ENCODE measurements around the gene TBC1D16.

Gene TBC1D16

DNA sequence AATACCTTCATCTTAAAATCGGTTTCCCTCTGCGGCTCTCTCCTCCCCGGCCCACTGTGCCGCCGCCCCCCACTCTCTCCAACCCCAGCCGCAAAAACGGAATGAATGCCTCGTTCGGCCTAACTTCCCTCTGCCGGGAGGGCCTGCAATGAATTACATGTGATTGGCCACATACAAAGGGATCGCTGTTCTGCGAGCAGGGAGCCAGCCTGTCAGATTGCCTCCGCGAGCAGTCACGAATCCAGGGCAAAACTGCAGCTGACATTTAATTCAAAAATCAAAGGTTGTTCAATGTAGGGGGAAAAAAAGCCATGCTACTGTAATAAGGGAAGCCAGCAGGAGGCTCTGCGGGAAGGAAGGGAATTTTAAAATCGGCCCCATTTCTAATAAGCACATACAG lies 84.9 kb downstream of the TBC1D16 start:
- ChIA-PET POLR2A (no interaction called here), CTCF (interaction anchor here (1.4 kb wide), 1 partner anchor 53 kb away, joined by 3 read pairs; no protein-coding TSS in a partner anchor)

DNA sequence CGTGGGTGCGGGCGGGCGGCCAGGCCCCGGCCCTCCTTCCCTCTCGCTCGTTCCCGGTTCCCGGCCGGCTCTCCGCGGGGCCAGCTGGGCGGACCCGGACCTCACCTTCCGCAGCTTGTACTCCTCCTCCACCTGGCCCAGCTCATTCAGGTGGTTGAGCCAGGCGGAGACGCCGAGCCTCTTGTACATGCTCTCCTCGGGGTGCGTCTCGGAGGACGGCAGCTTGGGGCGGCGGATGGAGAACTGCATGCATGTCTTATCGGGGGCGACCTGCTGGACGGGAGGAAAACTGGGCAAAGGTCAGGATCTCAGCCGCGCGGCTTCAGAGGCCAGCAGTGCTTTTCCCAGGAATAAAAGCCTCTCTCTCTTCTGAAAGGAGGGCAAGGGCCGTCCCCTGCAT lies 85.4 kb downstream of the TBC1D16 start:
- TF ChIP-seq CTCF (IDR thresholded peaks at IDR 0.05; ENCODE audit: control extremely low read depth, extremely low read depth, low read depth, missing control alignments): no peak
- CTCF ChIA-PET: interaction anchor here (1.1 kb wide), 1 partner anchor 27 kb away, joined by 3 read pairs; no protein-coding TSS in a partner anchor
- POLR2A ChIA-PET: no interaction called here
- no peak for DNase-seq (ENCODE audit: extremely low spot score)

More for the DNA sequence above, 84.9 kb downstream of the TBC1D16 start:
- TF ChIP-seq CTCF (IDR thresholded peaks at IDR 0.05; ENCODE audit: control extremely low read depth, extremely low read depth, low read depth, missing control alignments): no peak
- no peak for DNase-seq (ENCODE audit: extremely low spot score)

DNA sequence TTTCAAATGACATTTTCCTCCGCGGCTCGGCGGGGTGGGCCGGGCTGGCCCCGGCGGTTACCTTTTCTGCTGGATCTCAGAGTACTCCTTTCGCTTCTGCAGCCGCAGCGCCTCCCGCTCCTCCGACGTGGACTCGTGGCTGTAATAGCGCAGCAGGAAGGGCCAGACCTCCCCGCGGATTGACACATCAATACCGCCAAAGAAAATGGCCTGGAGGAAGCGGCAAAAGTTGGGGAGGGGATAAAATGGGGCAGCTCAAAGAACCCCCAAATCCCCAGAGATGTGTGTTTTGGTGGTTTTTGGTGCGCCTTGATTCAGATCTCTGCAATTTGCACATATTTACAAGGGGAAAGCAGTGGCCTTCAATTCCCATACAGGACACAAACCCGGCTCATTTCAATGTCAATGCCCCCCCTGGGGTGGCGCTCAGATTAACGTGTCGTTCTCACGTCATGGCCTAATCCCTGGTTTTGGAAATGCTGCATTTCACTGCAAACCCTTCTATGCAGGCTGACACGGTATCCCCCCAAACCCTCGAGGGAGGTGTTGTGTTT lies 85.9 kb downstream of the TBC1D16 start:
- TF ChIP-seq CTCF (IDR thresholded peaks at IDR 0.05; ENCODE audit: control extremely low read depth, extremely low read depth, low read depth, missing control alignments): no peak
- POLR2A ChIA-PET: no interaction called here
- CTCF ChIA-PET: interaction anchor here (1.1 kb wide), 1 partner anchor 26 kb away, joined by 3 read pairs; no protein-coding TSS in a partner anchor
- DNase-seq (ENCODE audit: extremely low spot score): no peak

DNA sequence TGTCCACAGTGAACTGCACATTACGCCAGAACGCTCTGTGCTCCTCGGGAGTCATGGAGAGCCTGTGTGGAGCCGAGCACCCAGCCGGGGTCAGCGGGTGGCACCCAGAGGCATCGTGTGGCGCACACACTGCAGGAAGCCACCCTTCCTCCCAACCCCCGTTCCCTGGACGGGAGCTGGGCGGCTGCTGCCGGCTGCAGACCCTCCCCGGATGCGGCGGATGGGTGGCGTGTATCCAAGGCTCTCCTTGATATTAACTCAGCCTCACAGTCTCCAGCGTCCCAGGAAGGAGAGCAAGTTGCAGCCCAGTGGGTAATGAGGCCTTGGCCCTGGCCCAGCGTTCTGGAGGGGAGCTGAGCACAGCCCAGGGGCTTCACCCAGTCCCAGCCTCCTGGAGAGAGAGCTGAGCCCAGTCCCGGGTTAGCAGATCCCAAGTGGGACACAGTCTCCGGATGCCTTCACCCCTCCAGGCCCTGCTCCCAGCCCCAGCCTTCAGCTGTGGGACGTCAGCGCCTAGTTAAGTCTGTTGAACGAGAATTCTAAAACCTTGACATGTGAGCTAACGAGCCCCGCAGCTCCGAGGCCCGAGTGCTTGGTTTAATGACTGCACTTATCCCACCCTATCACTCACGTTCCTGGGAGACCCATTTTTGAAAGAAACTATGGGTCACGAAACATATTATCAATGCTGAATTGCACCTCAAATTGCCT lies 86.6 kb downstream of the TBC1D16 start:
- DNase-seq (ENCODE audit: extremely low spot score): no peak
- ChIA-PET CTCF (interaction anchor here (1.1 kb wide), 1 partner anchor 25 kb away, joined by 3 read pairs; no protein-coding TSS in a partner anchor), POLR2A (no interaction called here)
- no peak for TF ChIP-seq CTCF (IDR thresholded peaks at IDR 0.05; ENCODE audit: control extremely low read depth, extremely low read depth, low read depth, missing control alignments)

GRCh38 chr17:79948406-79948944 lies 87.2 kb downstream of the TBC1D16 start:
- ChIA-PET CTCF (no interaction called here), POLR2A (no interaction called here)
- no peak for TF ChIP-seq CTCF (IDR thresholded peaks at IDR 0.05; ENCODE audit: control extremely low read depth, extremely low read depth, low read depth, missing control alignments)
- no peak for DNase-seq (ENCODE audit: extremely low spot score)

GRCh38 chr17:79947351-79948031 lies 88.2 kb downstream of the TBC1D16 start:
- DNase-seq (ENCODE audit: extremely low spot score): no peak
- TF ChIP-seq CTCF (IDR thresholded peaks at IDR 0.05; ENCODE audit: control extremely low read depth, extremely low read depth, low read depth, missing control alignments): no peak
- ChIA-PET CTCF (no interaction called here), POLR2A (no interaction called here)
